Smooth muscle cell (in vitro differentiated cells): ENCODE results near the gene KRTAP1-4. TPM values are rescaled to one million over a fixed set of nuclear protein-coding genes. Genes with fewer than 3 reads are reported as not detected.
"Not testable (repeated sequence)": the region's sequence is repeated elsewhere in the genome, so short reads cannot be mapped to it uniquely, and the experiment has no call there.

ENCODE experiments used
- DNase-seq: peaks from one replicate; lab custom pipeline; 2025; ENCODE audit not compliant: unreplicated experiment; lab: John Stamatoyannopoulos, UW
- H2AFZ ChIP-seq: fragments of 200-600 bp; sonication (generic); 2 replicates; pipeline ENCODE4 v1.6.0; 2016; ENCODE audit warnings: antibody characterized with exemption, low read depth, mild to moderate bottlenecking
- H3F3A ChIP-seq: fragments of 200-600 bp; sonication (generic); 2 replicates; pipeline ENCODE4 v1.6.0; 2017; ENCODE audit warnings: antibody characterized with exemption, low read depth
- H3K27ac ChIP-seq: fragments of 200-600 bp; sonication (generic); 2 replicates; pipeline ENCODE4 v1.5.1; 2016; ENCODE audit warnings: low read depth, mild to moderate bottlenecking
- H3K27me3 ChIP-seq: fragments of 200-600 bp; sonication (generic); 2 replicates; pipeline ENCODE4 v1.6.1; 2016; ENCODE audit warnings: low read depth, mild to moderate bottlenecking
- H3K36me3 ChIP-seq: fragments of 200-600 bp; sonication (generic); 2 replicates; pipeline ENCODE4 v1.5.1; 2016; ENCODE audit warnings: low read depth
- H3K4me1 ChIP-seq: fragments of 200-600 bp; sonication (generic); 2 replicates; pipeline ENCODE4 v1.5.1; 2016; ENCODE audit warnings: low read depth
- H3K4me2 ChIP-seq: fragments of 200-600 bp; sonication (generic); 2 replicates; pipeline ENCODE4 v1.6.0; 2016; ENCODE audit warnings: mild to moderate bottlenecking
- H3K4me3 ChIP-seq: fragments of 200-600 bp; sonication (generic); 2 replicates; pipeline ENCODE4 v1.5.1; 2016; ENCODE audit warnings: mild to moderate bottlenecking
- H3K79me2 ChIP-seq: fragments of 200-600 bp; sonication (generic); 2 replicates; pipeline ENCODE4 v1.6.0; 2016; ENCODE audit warnings: low read depth, mild to moderate bottlenecking
- H3K9ac ChIP-seq: fragments of 200-600 bp; sonication (generic); 2 replicates; pipeline ENCODE4 v1.6.0; 2016; ENCODE audit warnings: low read depth
- H3K9me3 ChIP-seq: fragments of 200-600 bp; sonication (generic); replicated peaks from 2 replicates; pipeline ENCODE4 v1.5.1; 2016; ENCODE audit warnings: low read depth
- H4K20me1 ChIP-seq: fragments of 200-600 bp; sonication (generic); 2 replicates; pipeline ENCODE4 v1.6.0; 2016; ENCODE audit warnings: low read depth
- WGBS: methylation state at CpG from one replicate; pipeline ENCODE4 v1.1.7; 2016; ENCODE audit warnings: low lambda C conversion rate; 5-methylcytosine and 5-hydroxymethylcytosine counted together
- polyA plus RNA-seq: library from polyadenylated mRNA; unstranded; fragments of >200 nt; fragmentation: Nextera tagmentation; extraction: Ambion mirVana; gene quantifications from 2 replicates; pipeline ENCODE4 v1.2.1, GENCODE V29; 2016
- total RNA-seq: library from RNA; depleted of rRNA; stranded (reverse); fragments of >200 nt; gene quantifications from 2 replicates; pipeline ENCODE4 v1.2.3, GENCODE V29; 2014
- TF ChIP-seq, protein P1 (sequence below): fragments of 200-600 bp; sonication (generic); IDR thresholded peaks from 2 replicates; pipeline ENCODE4 v1.5.1; 2017; ENCODE audit warnings: borderline replicate concordance, mild to moderate bottlenecking, antibody characterized with exemption; ENCODE audit not compliant: insufficient read depth, poor library complexity, severe bottlenecking

Gene KRTAP1-4
- total and polyA plus RNA-seq, 2 experiments from 2014 or later: not detected

DNA sequence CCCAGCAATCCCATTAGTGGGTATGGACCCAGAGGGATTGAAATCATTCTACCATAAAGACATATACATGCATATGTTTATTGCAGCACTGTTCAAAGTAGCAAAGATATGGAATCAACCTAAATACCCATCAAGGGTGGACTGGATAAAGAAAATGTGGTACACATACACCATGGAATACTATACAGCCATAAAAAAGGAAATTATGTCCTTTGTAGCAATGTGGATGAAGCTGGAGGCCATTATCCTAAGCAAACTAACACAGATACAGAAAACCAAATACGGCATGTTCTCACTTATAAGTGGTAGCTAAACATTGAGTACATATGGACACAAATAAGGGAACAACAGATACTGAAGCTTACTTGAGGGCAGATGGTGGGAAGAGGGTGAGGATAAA lies 27.6 kb upstream of the KRTAP1-4 start:
- Histone ChIP-seq H4K20me1 (no peaks in the 10 kb centered on the region), H3K27me3 (no peaks in the 10 kb centered on the region), H3K36me3 (no peaks in the 10 kb centered on the region), H2AFZ (no peak overlapping the region), H3K27ac (no peak overlapping the region), H3K9ac (no peak overlapping the region), H3K4me3 (no peak overlapping the region), H3K4me1 (peaks cover 6% of the 10 kb centered on the region), H3K9me3 (no peaks in the 10 kb centered on the region), H3F3A (peaks cover 3% of the 10 kb centered on the region), H3K4me2 (no peak overlapping the region), H3K79me2 (no peaks in the 10 kb centered on the region)
- no peak for DNase-seq
- WGBS: 95% methylated on average over 1 of the region's 1 CpG
- TF ChIP-seq, protein P1, sequence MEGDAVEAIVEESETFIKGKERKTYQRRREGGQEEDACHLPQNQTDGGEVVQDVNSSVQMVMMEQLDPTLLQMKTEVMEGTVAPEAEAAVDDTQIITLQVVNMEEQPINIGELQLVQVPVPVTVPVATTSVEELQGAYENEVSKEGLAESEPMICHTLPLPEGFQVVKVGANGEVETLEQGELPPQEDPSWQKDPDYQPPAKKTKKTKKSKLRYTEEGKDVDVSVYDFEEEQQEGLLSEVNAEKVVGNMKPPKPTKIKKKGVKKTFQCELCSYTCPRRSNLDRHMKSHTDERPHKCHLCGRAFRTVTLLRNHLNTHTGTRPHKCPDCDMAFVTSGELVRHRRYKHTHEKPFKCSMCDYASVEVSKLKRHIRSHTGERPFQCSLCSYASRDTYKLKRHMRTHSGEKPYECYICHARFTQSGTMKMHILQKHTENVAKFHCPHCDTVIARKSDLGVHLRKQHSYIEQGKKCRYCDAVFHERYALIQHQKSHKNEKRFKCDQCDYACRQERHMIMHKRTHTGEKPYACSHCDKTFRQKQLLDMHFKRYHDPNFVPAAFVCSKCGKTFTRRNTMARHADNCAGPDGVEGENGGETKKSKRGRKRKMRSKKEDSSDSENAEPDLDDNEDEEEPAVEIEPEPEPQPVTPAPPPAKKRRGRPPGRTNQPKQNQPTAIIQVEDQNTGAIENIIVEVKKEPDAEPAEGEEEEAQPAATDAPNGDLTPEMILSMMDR: no peak

- not testable (repeated sequence) for DNase-seq, H3K27me3 ChIP-seq, H3K79me2 ChIP-seq, H4K20me1 ChIP-seq, H3K4me3 ChIP-seq, H3K27ac ChIP-seq, H2AFZ ChIP-seq, H3K9me3 ChIP-seq, H3K36me3 ChIP-seq, H3K4me2 ChIP-seq, H3K9ac ChIP-seq, H3F3A ChIP-seq, H3K4me1 ChIP-seq
- WGBS: 87% methylated on average over 1 of the region's 6 CpGs
Observed at GRCh38 chr17:41055130-41055529, 25.1 kb upstream of the KRTAP1-4 start, which contains the start of gene KRTAP2-2. Gene KRTAP2-2, minus strand, starts transcription at chr17:41055230. Its CDS starts 19 bp downstream, at chr17:41055211.

DNA sequence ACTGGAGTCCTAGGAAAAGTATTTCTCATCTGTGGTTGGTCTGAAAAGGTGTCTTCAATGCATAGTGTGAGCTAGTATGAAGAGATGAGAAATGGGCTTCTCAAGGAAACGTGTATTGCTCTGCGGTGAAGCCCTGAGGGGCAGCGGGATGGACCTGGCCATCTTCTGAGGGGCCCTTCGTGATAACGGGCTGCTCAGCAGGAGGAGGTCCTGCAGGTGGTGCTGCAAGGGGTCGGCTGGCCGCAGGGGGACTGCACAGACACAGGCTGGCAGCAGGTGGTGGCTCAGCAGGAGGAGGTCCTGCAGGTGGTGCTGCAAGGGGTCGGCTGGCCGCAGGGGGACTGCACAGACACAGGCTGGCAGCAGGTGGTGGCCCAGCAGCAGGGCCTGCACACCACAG lies 24.6 kb upstream of the KRTAP1-4 start:
- not testable (repeated sequence) for H3K9ac ChIP-seq, DNase-seq, H3K27me3 ChIP-seq, H3K4me3 ChIP-seq, H2AFZ ChIP-seq, H3F3A ChIP-seq, H3K4me1 ChIP-seq, H3K9me3 ChIP-seq, H4K20me1 ChIP-seq, H3K27ac ChIP-seq, H3K36me3 ChIP-seq, H3K4me2 ChIP-seq, H3K79me2 ChIP-seq
- 92% methylated on average over 7 of the region's 9 CpGs for WGBS

GRCh38 chr17:41054025-41054424 lies 24.0 kb upstream of the KRTAP1-4 start:
- no peak overlapping the region for H3K4me2 ChIP-seq
- H3K4me3 ChIP-seq: no peak overlapping the region
- H3K4me1 ChIP-seq: no peaks in the 10 kb centered on the region
- no peaks in the 10 kb centered on the region for H3K79me2 ChIP-seq
- no peak for DNase-seq
- H3K36me3 ChIP-seq: no peaks in the 10 kb centered on the region
- no peak overlapping the region for H3K27ac ChIP-seq
- no peaks in the 10 kb centered on the region for H3K27me3 ChIP-seq
- no peaks in the 10 kb centered on the region for H3K9me3 ChIP-seq
- TF ChIP-seq, protein P1: no peak
- H3K9ac ChIP-seq: no peak overlapping the region
- no peaks in the 10 kb centered on the region for H3F3A ChIP-seq
- H2AFZ ChIP-seq: no peak overlapping the region
- H4K20me1 ChIP-seq: no peaks in the 10 kb centered on the region
- WGBS: 74% methylated on average over 4 of the region's 4 CpGs

DNA sequence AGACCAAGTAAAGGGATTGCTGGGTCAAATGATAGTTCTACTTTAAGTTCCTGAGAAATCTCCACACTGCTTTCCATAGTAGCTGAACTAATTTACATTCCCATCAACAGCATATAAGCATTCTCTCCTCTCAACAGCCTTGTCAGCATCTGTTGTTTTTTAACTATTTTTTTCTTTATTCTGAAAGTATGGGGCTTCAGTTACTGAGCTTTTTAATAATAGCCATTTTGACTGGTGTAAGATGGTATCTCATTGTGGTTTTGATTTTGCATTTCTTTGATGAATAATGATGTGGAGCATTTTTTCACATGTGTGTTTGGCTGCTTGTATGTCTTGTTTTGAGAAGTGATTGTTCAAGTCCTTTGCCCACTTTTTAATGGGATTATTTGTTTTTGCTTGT lies 22.6 kb upstream of the KRTAP1-4 start:
- H3K79me2 ChIP-seq: no peaks in the 10 kb centered on the region
- no peak for DNase-seq
- H3F3A ChIP-seq: no peaks in the 10 kb centered on the region
- no peak overlapping the region for H3K27ac ChIP-seq
- H3K36me3 ChIP-seq: no peaks in the 10 kb centered on the region
- H3K4me3 ChIP-seq: no peak overlapping the region
- H3K27me3 ChIP-seq: no peaks in the 10 kb centered on the region
- peaks cover 4% of the 10 kb centered on the region for H3K4me1 ChIP-seq
- H2AFZ ChIP-seq: no peak overlapping the region
- TF ChIP-seq, protein P1: no peak
- H3K9me3 ChIP-seq: no peaks in the 10 kb centered on the region
- H4K20me1 ChIP-seq: no peaks in the 10 kb centered on the region
- no peak overlapping the region for H3K9ac ChIP-seq
- no peak overlapping the region for H3K4me2 ChIP-seq
